22Rv1 (cell line): Measurements from ENCODE around the gene F3.

ENCODE experiments used
- H3K27ac ChIP-seq: fragments of 450-650 bp; 2 replicates; pipeline ENCODE4 v1.5.1; 2017
- CTCF ChIP-seq: fragments of 450-650 bp; IDR thresholded peaks from 2 replicates; pipeline ENCODE4 v1.5.1; 2017; ENCODE audit warnings: mild to moderate bottlenecking
- ZFX ChIP-seq: fragments of 450-650 bp; IDR thresholded peaks from 2 replicates; pipeline ENCODE4 v1.6.1; 2017; ENCODE audit warnings: antibody characterized with exemption, borderline replicate concordance

F3 gene

DNA sequence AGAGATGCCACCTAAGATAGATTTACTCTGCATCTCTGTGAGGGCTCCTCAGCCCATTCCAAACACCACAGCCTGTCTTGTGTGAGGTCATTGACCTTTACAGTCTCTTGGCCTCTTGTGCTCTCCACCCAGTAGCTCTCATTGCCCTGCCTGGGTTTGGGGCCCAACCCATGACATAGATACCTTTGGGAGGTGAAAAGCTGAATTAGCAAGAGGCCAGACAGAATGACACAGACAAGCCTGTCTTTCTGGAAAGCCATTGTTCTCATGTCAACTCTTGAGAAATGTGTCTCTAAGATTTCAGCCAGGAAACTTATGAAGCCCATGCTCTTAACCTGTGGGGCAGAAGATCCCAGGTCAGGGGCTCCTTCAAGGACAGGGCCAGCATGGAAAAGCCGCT, 18.4 kb upstream of the F3 start:
- TF ChIP-seq ZFX (no peak), CTCF (no peak)
- H3K27ac ChIP-seq = no peak overlapping the region

- H3K27ac ChIP-seq = no peak overlapping the region
- no peak for TF ChIP-seq CTCF
- no peak for TF ChIP-seq ZFX
Observed at GRCh38 chr1:94555091-94555490, 13.5 kb upstream of the F3 start.

DNA sequence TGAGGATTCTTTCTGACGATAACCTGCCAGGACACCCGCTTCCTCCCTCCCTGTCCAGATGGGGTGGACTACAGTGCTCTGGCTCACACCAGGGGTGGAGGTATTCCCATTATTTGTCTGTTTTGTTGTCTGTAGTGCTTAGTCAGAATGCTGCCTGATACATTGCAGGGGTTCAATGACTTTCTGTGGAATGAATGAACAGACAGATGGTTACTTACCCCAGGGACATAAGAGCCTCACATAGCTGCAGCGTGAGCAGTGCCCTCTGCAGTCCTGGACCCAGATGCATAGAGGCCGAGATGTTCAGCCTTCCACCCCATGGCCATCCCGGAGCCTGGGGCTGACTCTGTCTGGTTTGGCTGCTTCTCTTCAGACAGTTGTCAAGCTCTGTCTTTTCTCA, 13.0 kb upstream of the F3 start:
- no peak overlapping the region for H3K27ac ChIP-seq
- no peak for TF ChIP-seq CTCF
- TF ChIP-seq ZFX = no peak

DNA sequence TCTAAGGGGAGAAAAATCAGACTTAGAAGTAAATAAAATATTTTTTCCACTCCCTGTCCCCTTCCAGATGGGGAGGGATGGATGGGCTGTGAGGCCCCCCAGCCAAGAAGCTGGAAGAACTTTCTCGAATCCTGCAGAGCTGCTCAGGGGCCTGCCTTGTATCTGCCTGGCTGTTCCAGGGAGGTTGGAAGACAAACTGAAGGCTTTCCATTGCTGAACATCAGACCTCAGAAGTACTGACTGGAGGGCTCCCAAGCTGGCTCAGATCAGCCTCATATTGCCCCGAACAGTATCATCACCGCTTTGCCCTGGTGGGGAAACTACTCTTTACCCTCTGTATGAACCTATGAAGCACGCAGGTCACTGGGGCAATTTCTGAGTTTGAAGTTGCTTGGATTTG, 12.4 kb upstream of the F3 start:
- H3K27ac ChIP-seq = no peak overlapping the region
- no peak for TF ChIP-seq CTCF

DNA sequence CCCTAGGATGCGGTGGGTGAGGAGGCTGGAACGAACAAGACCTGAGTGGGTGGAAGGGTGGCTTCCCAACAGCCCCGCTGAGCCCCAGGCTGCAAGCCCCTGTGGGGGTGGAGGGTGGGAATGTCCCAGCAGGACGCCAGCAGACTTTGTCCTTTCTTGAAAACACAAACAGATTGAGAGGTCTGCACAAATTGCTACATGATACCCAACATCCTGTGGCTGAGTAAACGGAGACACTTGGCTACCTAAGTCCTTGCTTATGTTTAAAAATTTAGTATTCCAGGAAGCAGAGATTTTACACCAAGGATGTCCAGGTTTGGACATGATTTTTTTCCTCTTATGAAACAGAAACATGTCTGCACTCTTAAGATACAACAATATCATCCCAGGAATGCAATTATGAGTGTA, 11.8 kb upstream of the F3 start:
- H3K27ac ChIP-seq = no peak overlapping the region
- TF ChIP-seq CTCF (no peak), ZFX (no peak)

DNA sequence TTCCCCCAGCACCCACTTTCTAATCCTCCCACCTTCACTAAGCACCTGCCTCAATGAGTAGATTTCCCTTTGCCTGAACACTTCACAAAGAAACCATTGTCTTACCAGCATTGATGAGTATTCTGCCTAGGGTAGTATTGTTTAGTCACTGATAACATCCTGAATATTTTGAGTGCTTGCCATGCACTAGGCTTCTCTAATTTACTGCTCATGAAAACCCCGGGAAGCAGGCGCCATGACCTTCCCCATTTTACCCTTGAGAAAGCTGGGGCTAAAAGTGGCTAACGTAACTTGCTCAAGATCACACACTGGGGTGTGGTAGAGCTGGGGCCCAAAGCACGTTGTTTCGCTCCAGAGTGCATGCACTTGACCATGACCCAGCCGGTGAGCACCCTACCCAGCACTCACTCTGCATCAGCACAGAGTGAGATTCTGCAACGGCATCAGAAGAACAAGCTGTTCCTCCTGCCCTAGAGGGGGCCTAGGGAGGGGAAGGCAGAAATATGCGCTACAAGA, 10.6 kb upstream of the F3 start:
- no peak for TF ChIP-seq ZFX
- TF ChIP-seq CTCF = no peak
- H3K27ac ChIP-seq = no peak overlapping the region

DNA sequence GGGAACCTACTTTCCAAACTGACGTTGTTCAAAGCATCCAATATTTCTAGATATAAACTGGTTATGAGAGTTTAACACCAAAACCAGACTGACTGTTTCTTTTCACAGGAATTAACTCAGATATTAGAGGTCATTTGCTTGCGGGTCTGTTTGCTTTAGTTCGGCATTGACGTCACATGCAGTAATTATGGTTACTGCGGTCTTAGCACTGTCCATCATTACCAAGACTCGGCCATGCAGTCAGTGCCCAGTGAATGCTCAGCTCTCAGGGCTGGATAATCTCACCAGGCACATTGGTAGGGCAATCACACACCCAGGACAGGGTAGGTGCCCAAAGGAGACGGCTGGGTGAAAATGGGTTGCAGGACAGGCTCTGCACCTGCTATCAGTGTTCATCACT, 9.9 kb upstream of the F3 start:
- H3K27ac ChIP-seq = no peak overlapping the region
- TF ChIP-seq ZFX (no peak), CTCF (no peak)
